K562 (cell line): ENCODE measurements around the gene KIF1A. TPM values are rescaled to one million over a fixed set of nuclear protein-coding genes. Genes with fewer than 3 reads are reported as not detected.

Experiments
- ATAC-seq: fragments of 200-7000 bp; cut with Tn5 transposase; 3 replicates; pipeline ENCODE4 v1.9.1; 2020; ENCODE audit warnings: moderate library complexity
- BruUV-seq: library from RNA; stranded (reverse); fragments of 400-500 nt; replicated peaks from 2 replicates; lab custom pipeline; 2021; lab: Mats Ljungman, UMichigan
- CTCF ChIA-PET: fragments of 300-600 bp; formaldehyde crosslinking; extraction: SDS; loops from one replicate; lab custom pipeline; 2021; ENCODE audit warnings: low intra/inter-chr PET ratio; lab: Yijun Ruan, JAX
- POLR2A ChIA-PET: fragments of 300-600, 350-650 bp; sonication (Branson Sonifier 250); formaldehyde crosslinking; extraction: SDS; loops from one replicate; lab custom pipeline; 2021; ENCODE audit warnings: antibody characterized with exemption, inconsistent platforms; lab: Yijun Ruan, JAX
- DNase-seq, 4 experiments: peaks; one replicate each; pipeline versions ENCODE4 v3.0.0 to v3.0.0-alpha.2; 2011 to 2018; ENCODE audit warnings: low spot score in 3 of 4, mixed read lengths in 3 of 4; ENCODE audit errors: extremely low read depth in 1 of 4
- FAIRE-seq: peaks from 2 replicates; lab custom pipeline; 2011; peaks lifted over from hg19 to GRCh38; lab: Jason Lieb, UNC
- H2AFZ ChIP-seq: 2 replicates; pipeline ENCODE4 v1.6.0; 2011; ENCODE audit warnings: low read depth, low read length, control low read depth, inconsistent platforms
- H3K27ac ChIP-seq: fragments of 200-600 bp; 3 replicates; pipeline ENCODE4 v1.8.0; 2011; ENCODE audit warnings: low read depth, mild to moderate bottlenecking, control low read depth, inconsistent platforms, low read length, moderate library complexity, mixed read lengths; ENCODE audit errors: extremely low read depth
- H3K27me3 ChIP-seq, 2 experiments: fragments of 300-600 bp in 1 of 2; 2 replicates in 1 of 2; 3 replicates in 1 of 2; pipeline versions ENCODE4 v1.6.0 to v1.8.0; 2011; ENCODE audit warnings: inconsistent platforms in 2 of 2, low read length in 2 of 2, mild to moderate bottlenecking in 1 of 2, mixed read lengths in 1 of 2, moderate library complexity in 1 of 2; ENCODE audit not compliant: control insufficient read depth in 2 of 2, insufficient read depth in 2 of 2
- H3K36me3 ChIP-seq: fragments of 300-600 bp; 3 replicates; pipeline ENCODE4 v1.8.0; 2011; ENCODE audit warnings: mild to moderate bottlenecking, low read length, inconsistent platforms; ENCODE audit not compliant: control insufficient read depth, insufficient read depth
- H3K4me1 ChIP-seq, 2 experiments: fragments of 200-600 bp in 1 of 2; replicated peaks in 1 of 2; 2 replicates in 1 of 2; 3 replicates in 1 of 2; pipeline versions ENCODE4 v1.5.1 to v1.8.0; 2011; ENCODE audit warnings: inconsistent platforms in 2 of 2, low read length in 2 of 2, mild to moderate bottlenecking in 1 of 2, mixed read lengths in 1 of 2, moderate library complexity in 1 of 2; ENCODE audit not compliant: control insufficient read depth in 2 of 2, insufficient read depth in 2 of 2
- H3K4me2 ChIP-seq: 2 replicates; pipeline ENCODE4 v1.6.1; 2011; ENCODE audit warnings: low read length, control low read depth, inconsistent platforms, mixed read lengths; ENCODE audit not compliant: insufficient read depth
- H3K4me3 ChIP-seq: fragments of 200-600 bp; sonication (generic), shearing (Covaris generic); 2 replicates; pipeline ENCODE4 v1.5.1; 2016; ENCODE audit warnings: control low read depth, inconsistent platforms
- H3K79me2 ChIP-seq: fragments of 200-600 bp; 3 replicates; pipeline ENCODE4 v1.8.0; 2011; ENCODE audit warnings: low read length, inconsistent platforms; ENCODE audit not compliant: control insufficient read depth, insufficient read depth
- H3K9ac ChIP-seq, 2 experiments: 2 replicates each; pipeline versions ENCODE4 v1.6.0 to v1.6.1; 2011; ENCODE audit warnings: low read depth in 2 of 2, low read length in 2 of 2, control low read depth in 1 of 2, inconsistent platforms in 1 of 2, mild to moderate bottlenecking in 1 of 2, mixed read lengths in 1 of 2; ENCODE audit not compliant: insufficient read depth in 1 of 2
- H3K9me1 ChIP-seq: one replicate; pipeline ENCODE4 v1.6.0; 2011; ENCODE audit warnings: inconsistent platforms, mild to moderate bottlenecking, low read length, moderate library complexity; ENCODE audit not compliant: control insufficient read depth, insufficient read depth
- H3K9me3 ChIP-seq: replicated peaks from 2 replicates; pipeline ENCODE4 v1.5.1; 2011; ENCODE audit warnings: low read depth, low read length, inconsistent platforms; ENCODE audit not compliant: control insufficient read depth, insufficient read depth
- H4K20me1 ChIP-seq: replicated peaks from 2 replicates; pipeline ENCODE4 v1.6.1; 2011; ENCODE audit warnings: low read length, inconsistent platforms, mixed read lengths; ENCODE audit not compliant: control insufficient read depth, insufficient read depth
- ASH1L ChIP-seq: fragments of 450-650 bp; IDR thresholded peaks from 2 replicates; pipeline ENCODE4 v1.6.1; 2018; ENCODE audit warnings: borderline replicate concordance, mild to moderate bottlenecking, low read depth; ENCODE audit not compliant: partially characterized antibody
- CHD2 ChIP-seq: IDR thresholded peaks from 2 replicates; pipeline ENCODE4 v1.6.1; 2011; ENCODE audit warnings: low read depth, low read length
- EZH2 ChIP-seq: IDR thresholded peaks from 2 replicates; pipeline ENCODE4 v1.6.1; 2012; ENCODE audit warnings: low read depth, mild to moderate bottlenecking, inconsistent platforms, low read length, borderline replicate concordance
- HES1 ChIP-seq: fragments of 450-650 bp; IDR thresholded peaks from 2 replicates; pipeline ENCODE4 v1.6.1; 2016; ENCODE audit warnings: low read depth, mild to moderate bottlenecking, moderate library complexity
- HINFP ChIP-seq: fragments of 450-650 bp; conservative IDR thresholded peaks from 2 replicates; pipeline ENCODE4 v1.6.1; 2016; ENCODE audit warnings: missing genetic modification characterization, low read depth, mild to moderate bottlenecking, control low read depth, missing compliant biosample characterization
- MEF2D ChIP-seq: conservative IDR thresholded peaks from 2 replicates; pipeline ENCODE4 v1.6.1; 2016; ENCODE audit warnings: low read depth, missing genetic modification characterization, missing compliant biosample characterization
- MYNN ChIP-seq, 2 experiments: sonication (generic); formaldehyde crosslinking in 1 of 2; IDR thresholded peaks; 2 replicates each; pipeline versions ENCODE4 v1.5.0 to v1.6.1; 2016 to 2020; ENCODE audit warnings: antibody characterized with exemption in 1 of 2, missing genetic modification reagents in 1 of 2
- PML ChIP-seq: IDR thresholded peaks from 2 replicates; pipeline ENCODE4 v1.6.1; 2012; ENCODE audit warnings: low read length, inconsistent platforms
- POLR2A ChIP-seq: fragments of 450-650 bp; conservative IDR thresholded peaks from 2 replicates; pipeline ENCODE4 v1.6.1; 2016
- U2AF2 ChIP-seq: fragments of 200-400 bp; formaldehyde crosslinking; optimal IDR thresholded peaks from 2 replicates; pipeline ENCODE3; 2017; ENCODE audit warnings: low read depth, mild to moderate bottlenecking, low read length
- ZNF507 ChIP-seq: conservative IDR thresholded peaks from 2 replicates; pipeline ENCODE4 v1.6.1; 2017; ENCODE audit warnings: missing genetic modification characterization, missing compliant biosample characterization
- WGBS: fragments of 100-300 bp; shearing (Covaris generic); methylation state at CpG from one replicate; pipeline ENCODE4 v1.1.6; 2016; ENCODE audit warnings: low coverage, mixed read lengths; ENCODE audit not compliant: insufficient coverage; ENCODE audit errors: missing lambda C conversion rate; 5-methylcytosine and 5-hydroxymethylcytosine counted together
- in situ Hi-C: fragments of 300-500 bp; cut with MboI; formaldehyde crosslinking; loops from 4 replicates; pipeline ENCODE4 v1.15.0; 2018; ENCODE audit warnings: inconsistent platforms, mixed read lengths
- intact Hi-C: fragments of 100-400 bp; cut with micrococcal nuclease; formaldehyde crosslinking; loops from 2 replicates; pipeline ENCODE4 v1.14.2; 2022
- polyA plus RNA-seq, 8 experiments: library from polyadenylated mRNA; depleted of rRNA in 4 of 8; stranded (reverse) in 5 of 8; unstranded in 3 of 8; fragments of >200 nt; fragmentation: Nextera tagmentation in 2 of 8; fragmentation: Illumina TruSeq in 1 of 8; extraction: Ambion mirVana in 2 of 8; extraction: Trizol in 1 of 8; gene quantifications; 2 replicates each; pipeline versions ENCODE4 v1.2.1 to v1.2.3, GENCODE V29; 2011 to 2014; ENCODE audit warnings: inconsistent platforms in 1 of 8, missing spikeins in 1 of 8
- total RNA-seq, 7 experiments: library from RNA; depleted of rRNA in 6 of 7; stranded (reverse); fragments of >200 nt in 6 of 7; fragmentation: Illumina TruSeq in 2 of 7; extraction: Trizol in 2 of 7; gene quantifications; 2 replicates each; pipeline versions ENCODE4 v1.2.1 to v1.2.3, GENCODE V29; 2011 to 2021; ENCODE audit warnings: low replicate concordance in 1 of 7

Gene KIF1A
- total and polyA plus RNA-seq, 9 of the 15 experiments (the other 6 are each of a cell fraction or from before 2014, with no cell fraction given) = 0.07 to 1.4 (median 0.45) TPM; not detected in 2

GRCh38 chr2:240713071-240713927, 106.7 kb downstream of the KIF1A start:
- no peaks in the 10 kb centered on the region for H4K20me1 ChIP-seq
- in situ Hi-C loops = no loop called here
- H3K27ac ChIP-seq = no peak overlapping the region
- H3K9ac ChIP-seq = no peak overlapping the region
- peaks cover 7 to 75% of the 10 kb centered on the region in 2 experiments; a peak in 4 of 5 replicates for H3K27me3 ChIP-seq
- no peaks in the 10 kb centered on the region; a peak in 1 of 5 replicates for H3K4me1 ChIP-seq
- no peak overlapping the region for H3K4me3 ChIP-seq
- no peaks in the 10 kb centered on the region for H3K9me1 ChIP-seq
- no peaks in the 10 kb centered on the region for H3K36me3 ChIP-seq
- no peaks in the 10 kb centered on the region for H3K79me2 ChIP-seq
- no TSS peak for BruUV-seq
- ChIA-PET CTCF (no interaction called here), POLR2A (no interaction called here)
- FAIRE-seq (no peak), DNase-seq (no peak), ATAC-seq (no peak)
- H3K9me3 ChIP-seq = no peaks in the 10 kb centered on the region
- TF ChIP-seq ASH1L = no peak
- 1% methylated on average over 15 of the region's 25 CpGs for WGBS
- H2AFZ ChIP-seq = no peak overlapping the region
- intact Hi-C loops = no loop called here
- H3K4me2 ChIP-seq = no peak overlapping the region

GRCh38 chr2:240712121-240712520, 107.9 kb downstream of the KIF1A start:
- Histone ChIP-seq H4K20me1 (no peaks in the 10 kb centered on the region), H3K4me1 (no peaks in the 10 kb centered on the region; a peak in 1 of 5 replicates), H3K27me3 (peaks cover 12 to 73% of the 10 kb centered on the region in 2 experiments), H3K9me3 (no peaks in the 10 kb centered on the region), H3K79me2 (no peaks in the 10 kb centered on the region), H3K36me3 (no peaks in the 10 kb centered on the region), H3K27ac (no peak overlapping the region), H3K4me3 (no peak overlapping the region), H3K4me2 (no peak overlapping the region), H2AFZ (no peak overlapping the region), H3K9me1 (no peaks in the 10 kb centered on the region), H3K9ac (no peak overlapping the region)
- DNase-seq (no peak), FAIRE-seq (no peak), ATAC-seq (no peak)
- in situ Hi-C loops = no loop called here
- ChIA-PET CTCF (no interaction called here), POLR2A (no interaction called here)
- 0% methylated on average over 9 of the region's 9 CpGs for WGBS
- intact Hi-C loops = no loop called here
- BruUV-seq = no TSS peak
- TF ChIP-seq POLR2A = no peak
- TF ChIP-seq EZH2 = no peak
- TF ChIP-seq PML = no peak
- TF ChIP-seq ZNF507 = no peak
- TF ChIP-seq MEF2D (tag) = no peak
- no peak for TF ChIP-seq HES1
- no peak for TF ChIP-seq U2AF2
- no peak for TF ChIP-seq MYNN (IDR thresholded peaks at IDR 0.05)
- TF ChIP-seq MYNN (CRISPR knock-in tag; IDR thresholded peaks at IDR 0.05) = no peak
- TF ChIP-seq HINFP (tag) = no peak
- TF ChIP-seq CHD2 = no peak
- TF ChIP-seq, all 486 proteins: peak for 0
